Breast epithelium (tissue), 3 donors: ENCODE data around the gene POU2F3.

ENCODE experiments used
- POLR2A ChIP-seq: fragments of 450-650 bp; IDR thresholded peaks from one replicate; pipeline ENCODE4 v1.6.1; 2016; ENCODE audit warnings: antibody characterized with exemption, mild to moderate bottlenecking, moderate library complexity
- POLR2AphosphoS5 ChIP-seq, 3 donors: sonication (generic); formaldehyde crosslinking; IDR thresholded peaks; one replicate each; pipeline ENCODE4 v1.6.1; 2017; ENCODE audit warnings: antibody characterized with exemption in 3 of 3

GRCh38 chr11:120330045-120330444 is 90.1 kb downstream of the POU2F3 start:
- TF ChIP-seq POLR2AphosphoS5 (IDR thresholded peaks at IDR 0.05): no peak
- TF ChIP-seq POLR2A: no peak
